NCI-H128 (cell line): ENCODE data around the gene CHTOP.
"Not testable (repeated sequence)": the region's sequence is repeated elsewhere in the genome, so short reads cannot be mapped to it uniquely, and the experiment has no call there.

Source experiments
- DNase-seq: peaks from one replicate; lab custom pipeline; 2025; ENCODE audit not compliant: unreplicated experiment; lab: John Stamatoyannopoulos, UW

The CHTOP gene, protein sequence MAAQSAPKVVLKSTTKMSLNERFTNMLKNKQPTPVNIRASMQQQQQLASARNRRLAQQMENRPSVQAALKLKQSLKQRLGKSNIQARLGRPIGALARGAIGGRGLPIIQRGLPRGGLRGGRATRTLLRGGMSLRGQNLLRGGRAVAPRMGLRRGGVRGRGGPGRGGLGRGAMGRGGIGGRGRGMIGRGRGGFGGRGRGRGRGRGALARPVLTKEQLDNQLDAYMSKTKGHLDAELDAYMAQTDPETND

DNA sequence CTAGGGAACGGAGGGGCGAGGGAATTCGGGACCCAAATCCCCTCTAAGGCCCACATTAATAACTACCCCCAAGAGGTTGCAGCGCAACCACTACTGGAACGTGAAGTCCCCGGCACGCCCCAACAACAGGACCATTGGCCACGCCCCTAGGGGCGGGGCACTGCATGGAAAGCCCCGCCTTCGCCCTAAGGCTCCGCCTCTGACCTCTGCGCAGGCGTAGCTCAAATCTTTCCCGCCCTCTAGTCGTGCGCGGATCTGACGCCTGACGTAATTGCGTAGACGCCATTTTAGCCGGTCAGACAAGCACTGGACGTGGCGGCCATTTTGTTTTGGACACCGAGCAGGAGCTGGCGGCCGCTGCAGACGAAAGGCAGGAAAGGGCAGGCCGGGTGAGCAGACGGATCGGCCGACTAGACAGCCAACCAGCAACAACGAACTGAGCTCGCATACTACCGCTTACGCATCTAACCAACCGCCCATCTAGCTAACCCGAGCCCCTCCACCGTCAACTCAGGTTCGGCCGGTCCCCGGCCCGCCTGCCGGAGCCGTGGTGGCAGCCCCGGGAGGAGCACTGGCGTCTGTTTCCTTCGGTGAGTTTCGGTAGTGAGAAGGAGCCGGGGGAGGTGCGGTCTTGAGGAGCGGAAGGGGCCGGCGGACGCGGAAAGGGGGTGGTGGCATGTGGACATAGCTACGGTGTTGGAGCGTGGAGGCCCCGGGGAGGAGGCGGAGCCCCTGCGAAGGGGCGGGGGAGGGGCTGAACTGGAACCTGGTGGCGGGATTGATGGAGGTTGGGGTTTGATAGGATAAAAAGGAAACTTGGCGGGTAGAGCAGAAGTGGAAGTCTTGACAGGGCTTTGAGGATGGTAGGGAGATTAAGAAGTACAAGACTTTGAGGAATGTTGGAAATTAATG lies at the start of gene CHTOP:
Gene CHTOP, plus strand, starts transcription at position 313 of the 912 bp plus-strand sequence. CDS start 2,523 bp downstream, outside the sequence.
- DNase-seq = peak; percentile 99

DNA sequence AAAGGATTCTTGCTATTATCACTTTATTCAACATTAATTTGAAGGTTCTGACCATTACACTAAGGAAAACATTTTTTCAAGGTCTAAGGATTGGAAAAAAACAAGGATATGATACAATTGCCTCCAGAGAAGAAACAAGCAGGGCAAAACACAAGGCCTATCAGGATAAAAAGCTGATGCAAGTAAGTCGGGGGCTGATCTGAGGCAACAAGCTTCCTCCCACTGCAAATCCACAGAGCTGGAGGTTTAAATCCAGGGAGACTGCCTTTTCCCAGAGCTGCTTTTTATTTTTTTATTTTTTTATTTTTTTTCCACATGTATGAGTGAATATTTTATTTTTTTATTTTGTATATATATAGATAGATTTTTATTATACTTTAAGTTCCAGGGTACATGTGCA lies 48.9 kb upstream of the CHTOP start:
- DNase-seq = no peak

DNA sequence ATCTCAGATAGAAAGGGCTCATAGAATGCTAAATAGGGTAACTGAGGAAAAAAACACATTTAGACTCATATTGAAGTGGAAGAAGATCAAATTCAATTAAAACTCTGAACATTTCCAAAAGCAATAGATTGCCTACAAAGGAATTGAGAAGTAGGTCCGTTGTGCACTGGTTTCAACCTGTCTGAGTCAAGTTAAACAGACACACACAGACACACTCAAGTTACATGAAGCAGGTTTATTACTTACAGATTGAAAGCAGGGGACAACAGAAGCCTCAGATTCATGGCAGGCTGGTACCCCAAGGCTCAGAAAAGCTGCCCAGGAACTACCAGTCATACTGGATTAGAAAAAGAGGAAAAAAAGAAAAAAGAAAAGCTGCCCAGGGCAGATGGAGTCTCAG lies 47.5 kb upstream of the CHTOP start:
- no peak for DNase-seq

DNA sequence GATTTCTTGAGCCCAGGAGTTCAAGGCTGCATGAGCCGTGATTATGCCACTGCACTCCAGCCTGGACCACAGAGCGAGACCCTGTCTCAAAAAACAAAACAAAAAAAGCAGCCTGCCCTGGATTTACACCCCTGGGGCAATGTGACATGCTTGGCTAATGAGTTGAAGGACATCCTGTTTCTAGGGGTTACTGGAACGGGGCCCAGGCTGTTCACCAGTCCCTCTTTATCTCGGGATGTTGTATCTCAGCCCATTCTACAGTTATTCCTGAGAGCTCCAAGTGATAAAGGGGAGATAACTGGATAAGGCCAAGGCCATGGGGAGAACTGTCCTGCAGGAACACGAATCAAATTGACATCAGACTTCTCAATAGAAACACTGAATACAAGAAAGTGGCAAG lies 46.6 kb upstream of the CHTOP start:
- no peak for DNase-seq

DNA sequence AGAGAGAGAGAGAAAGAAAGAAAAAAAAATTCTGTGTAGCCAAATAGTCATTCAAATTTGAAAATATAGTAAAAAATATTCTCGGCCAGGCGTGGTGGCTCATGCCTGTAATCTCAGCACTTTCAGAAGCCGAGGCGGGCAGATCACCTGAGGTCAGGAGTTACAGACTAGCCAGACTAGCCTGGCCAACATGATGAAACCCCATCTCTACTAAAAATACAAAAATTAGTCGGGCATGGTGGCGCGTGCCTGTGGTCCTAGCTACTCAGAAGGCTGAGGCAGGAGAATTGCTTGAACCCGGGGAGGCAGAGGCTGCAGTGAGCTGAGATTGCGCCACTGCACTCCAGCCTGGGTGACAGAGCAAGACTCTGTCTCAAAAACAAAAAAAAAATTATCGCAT lies 45.8 kb upstream of the CHTOP start:
- DNase-seq = not testable (repeated sequence)

DNA sequence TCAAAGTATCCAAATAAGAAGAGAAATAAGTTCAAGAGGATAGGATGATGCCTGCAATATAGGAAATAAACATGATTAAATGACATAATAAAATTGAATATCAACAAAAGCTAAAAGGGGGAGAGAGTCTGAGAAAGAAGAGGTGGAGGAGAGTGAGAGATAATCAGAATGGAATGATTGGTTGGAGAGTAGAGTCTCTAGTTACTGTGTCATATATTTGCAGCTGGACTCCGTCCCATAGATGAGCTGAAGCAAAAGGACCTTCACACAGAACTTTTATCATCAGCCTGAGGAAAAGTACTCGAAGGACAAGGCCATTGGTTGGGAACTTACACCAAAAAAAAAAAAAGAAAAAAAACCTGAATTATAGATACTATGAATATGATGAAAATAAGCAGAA lies 45.4 kb upstream of the CHTOP start:
- no peak for DNase-seq

DNA sequence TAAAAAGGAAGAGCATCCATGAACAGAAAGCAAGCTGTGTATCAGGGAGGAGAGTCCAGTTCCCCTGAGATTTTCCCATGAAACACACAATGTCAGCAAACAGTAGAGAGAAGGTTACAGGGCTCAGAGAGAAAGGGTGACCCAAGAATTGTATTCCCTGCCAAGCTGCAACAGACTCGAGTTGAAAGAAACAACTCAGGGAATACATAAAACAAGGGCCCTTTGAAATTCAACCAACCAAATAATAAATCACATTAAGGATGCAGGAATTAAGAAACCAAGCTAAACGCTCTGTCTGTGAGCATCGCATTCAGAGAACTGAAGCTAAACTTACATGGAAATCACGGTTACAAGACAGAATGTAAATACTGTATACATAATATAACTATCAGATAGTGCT lies 41.1 kb upstream of the CHTOP start:
- DNase-seq = no peak

DNA sequence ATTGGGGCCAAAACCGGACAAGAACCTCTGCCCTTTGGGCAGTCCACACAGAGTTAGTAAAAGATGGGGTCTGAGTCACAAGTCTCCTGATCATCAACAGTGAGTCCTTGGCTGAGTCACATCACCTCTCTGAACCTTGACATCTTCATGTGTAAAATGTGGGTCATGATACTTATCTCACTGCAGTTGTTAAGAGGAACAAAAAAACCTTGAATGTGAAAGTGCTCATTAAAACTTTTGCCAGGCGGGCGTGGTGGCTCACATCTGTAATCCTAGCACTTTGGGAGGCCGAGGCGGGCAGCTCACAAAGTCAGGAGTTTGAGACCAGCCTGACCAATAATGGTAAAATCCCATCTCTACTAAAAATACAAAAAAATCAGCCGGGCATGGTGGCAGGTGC lies 36.7 kb upstream of the CHTOP start:
- DNase-seq = no peak

DNA sequence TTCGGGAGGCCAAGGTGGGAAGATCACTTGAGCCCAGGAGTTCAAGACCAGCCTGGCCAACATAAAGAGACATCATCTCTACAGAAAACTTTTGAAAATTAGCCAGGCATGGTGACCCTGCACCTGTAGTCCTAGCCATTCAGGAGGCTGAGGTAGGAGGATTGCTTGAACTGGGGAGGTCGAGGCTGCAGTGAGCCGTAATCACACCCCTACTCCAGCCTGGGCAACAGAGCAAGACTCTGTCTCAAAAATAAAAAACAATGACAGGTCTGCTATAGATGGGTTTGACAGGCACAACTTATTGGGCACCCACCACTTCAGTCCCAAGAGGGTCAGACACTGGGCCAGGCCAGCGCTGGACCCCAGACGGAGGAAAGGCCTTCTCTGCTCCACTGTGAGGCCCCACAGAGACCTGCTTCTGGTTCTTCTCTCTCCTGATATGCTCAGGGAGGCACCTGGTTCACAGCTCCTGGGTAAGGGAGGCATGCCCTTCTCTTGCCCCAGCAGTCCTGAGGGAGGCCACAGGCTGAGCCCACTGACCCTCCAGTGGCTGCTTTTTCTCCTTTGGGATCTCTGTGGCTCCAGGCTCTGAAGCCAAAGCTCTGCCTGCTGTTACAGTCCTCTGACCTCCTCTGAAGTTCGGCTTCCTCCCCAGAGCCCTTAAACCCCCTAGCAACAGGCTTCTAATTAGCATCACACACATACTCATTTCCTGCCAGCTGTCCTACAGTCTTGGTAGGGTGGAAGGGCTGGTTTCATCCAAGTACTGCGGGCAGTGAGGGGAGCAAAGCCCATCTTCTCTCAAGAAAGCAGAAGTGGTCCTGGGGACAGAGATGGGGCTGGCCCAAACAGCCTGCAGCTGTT lies 35.3 kb upstream of the CHTOP start:
- no peak for DNase-seq

DNA sequence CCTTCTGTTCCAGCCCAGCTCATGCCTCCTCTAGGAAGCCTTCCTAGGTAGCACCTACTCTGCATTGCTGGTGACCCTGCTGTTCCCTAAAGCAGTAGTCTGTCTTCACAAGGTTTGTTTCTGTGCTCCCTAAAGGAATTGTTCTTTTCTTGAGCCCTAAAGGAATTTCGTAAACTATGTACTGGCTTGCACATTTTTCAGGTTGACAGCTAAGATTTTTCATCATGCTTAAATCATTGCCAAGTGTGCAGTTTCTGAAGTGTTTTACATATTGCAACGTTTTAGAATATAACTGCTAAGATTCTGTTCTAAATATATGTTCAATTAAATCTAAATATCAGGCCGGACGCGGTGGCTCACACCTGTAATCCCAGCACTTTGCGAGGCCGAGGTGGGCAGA lies 34.0 kb upstream of the CHTOP start:
- no peak for DNase-seq

DNA sequence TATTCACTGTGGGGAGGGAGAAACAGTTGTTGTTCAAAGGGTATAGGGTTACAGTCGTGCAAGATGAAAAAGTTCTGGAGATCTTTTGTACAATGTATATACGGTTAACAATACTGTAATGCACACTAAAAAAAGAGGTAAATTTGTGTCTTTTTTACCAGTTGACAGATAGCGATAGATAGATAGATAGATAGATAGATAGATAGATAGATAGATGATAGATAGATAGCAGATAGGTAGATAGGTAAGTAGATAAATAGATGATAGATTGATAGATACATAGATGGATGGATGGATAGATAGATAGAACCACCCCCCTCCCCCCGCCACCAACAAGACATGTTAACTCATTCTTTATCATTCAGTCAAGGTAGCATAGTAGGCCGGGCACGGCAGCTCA lies 31.1 kb upstream of the CHTOP start:
- no peak for DNase-seq

DNA sequence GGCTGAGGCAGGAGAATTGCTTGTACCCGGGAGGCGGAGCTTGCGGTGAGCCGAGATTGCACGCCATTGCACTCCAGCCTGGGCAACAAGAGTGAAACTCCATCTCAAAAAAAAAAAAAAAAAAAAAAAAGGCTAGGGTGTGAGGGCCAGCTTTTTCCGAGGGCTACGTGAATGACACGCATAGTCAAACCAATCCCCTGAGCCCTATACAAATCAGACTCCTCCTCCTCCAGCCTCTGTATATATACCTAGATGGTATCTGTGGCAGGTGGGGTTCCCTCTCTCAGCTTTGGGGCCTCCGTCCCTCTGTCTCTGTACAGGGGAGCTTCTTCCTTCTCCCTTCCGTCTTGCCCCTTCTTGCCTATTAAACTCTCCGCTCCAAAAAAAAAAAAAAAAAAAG lies 27.7 kb upstream of the CHTOP start:
- DNase-seq = no peak

DNA sequence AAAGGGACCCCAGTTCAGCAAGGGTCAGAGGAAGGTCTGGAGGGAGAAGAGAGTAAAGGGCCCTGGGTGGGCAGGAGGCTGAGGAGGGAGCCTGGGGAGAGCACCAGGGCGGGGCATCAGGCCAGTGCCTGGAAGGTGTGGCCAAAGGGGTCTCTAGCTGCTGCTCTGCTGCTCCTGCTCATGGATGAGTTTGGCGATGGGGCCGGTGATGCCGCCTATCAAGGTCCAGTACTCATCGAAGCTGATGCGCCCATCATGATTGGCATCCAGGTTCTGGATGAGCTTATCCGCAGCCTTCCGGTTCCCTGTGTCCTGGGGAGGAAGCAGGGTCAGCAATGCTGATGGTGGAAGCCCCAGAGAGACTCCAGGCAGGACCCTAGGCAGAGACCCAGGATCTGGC lies 26.5 kb upstream of the CHTOP start:
- no peak for DNase-seq

DNA sequence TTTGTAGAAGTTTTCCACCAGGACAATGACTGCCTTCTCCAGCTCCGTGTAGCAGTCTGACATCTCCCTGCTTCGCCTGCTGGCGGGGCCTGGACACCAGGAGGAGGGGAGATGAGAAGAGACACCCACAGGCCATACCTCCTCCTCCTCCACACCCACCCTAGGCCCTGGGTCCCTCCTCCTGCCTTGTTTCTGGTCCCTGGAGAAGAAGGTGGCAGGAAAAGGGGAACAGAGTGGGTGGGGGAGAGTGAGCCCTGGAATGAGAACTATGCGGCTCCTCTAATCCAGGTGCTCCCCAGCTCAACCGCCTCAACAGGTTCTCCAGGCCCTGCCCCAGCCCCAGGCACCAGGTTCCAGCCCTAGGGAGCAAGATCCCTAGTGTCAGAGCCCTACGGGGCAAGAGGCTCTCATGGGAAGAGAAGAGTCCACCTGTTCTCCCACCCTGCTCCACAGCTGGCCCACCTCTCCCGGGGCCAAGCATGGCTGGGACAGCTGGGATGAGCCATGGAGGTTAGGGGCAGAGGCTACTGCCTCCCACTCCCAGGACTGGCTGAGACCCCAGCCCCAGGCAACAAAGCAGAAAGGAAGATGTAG lies 25.7 kb upstream of the CHTOP start:
- no peak for DNase-seq

DNA sequence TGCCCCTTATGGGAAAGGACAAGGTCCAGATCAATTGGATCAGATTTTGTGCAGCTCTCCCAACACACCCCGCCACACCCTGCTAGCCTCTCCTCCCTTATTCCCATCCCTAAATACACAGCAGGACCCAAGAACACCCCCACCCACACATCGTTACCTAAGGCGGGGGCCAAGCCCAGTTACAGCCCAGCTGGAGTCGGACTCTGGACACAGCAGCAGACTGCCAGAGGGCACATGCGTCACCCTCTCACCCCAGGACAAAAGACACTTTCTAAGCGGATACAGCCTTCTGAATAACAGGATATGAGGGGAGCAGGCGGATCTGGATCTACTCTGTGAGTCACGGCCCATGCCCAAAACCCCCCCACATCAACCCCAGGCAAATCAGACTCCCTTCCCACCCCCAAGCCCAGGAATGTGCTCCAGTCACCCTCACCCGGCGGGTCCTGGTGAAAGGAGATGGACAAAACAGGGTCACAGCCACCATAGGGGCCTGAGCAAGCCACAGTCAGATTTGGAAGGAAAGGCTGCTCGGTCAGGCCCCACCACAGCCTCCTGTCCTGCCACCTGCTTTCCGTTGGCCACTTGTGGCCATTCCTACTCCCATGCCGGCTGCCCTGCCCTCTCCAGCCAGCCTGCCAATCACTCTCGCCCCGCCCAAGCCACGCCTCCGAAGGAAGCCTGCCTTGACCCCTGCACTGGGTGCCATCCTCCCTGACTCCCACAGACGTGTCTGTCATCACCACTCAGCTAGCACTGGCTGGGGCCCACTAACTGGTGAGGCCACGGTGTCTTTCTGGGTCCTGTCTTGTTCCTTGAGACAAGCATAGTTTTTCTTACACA lies 24.9 kb upstream of the CHTOP start:
- DNase-seq = no peak

DNA sequence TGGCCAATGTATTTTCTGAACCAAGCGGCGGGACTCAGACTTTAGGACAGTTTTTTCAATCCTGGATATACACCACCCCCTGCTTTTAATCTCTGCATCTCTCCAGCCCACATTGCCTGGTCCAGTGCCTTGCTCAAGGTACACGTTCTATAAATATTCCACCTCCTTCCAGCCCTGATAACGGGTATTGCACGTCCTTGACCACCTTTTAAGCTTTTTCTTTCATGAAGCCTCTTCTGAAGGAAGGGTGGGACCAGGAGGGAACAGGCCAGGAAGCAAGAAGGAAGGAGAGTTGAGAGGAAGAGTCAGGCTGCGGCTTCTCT lies 24.3 kb upstream of the CHTOP start:
- no peak for DNase-seq

DNA sequence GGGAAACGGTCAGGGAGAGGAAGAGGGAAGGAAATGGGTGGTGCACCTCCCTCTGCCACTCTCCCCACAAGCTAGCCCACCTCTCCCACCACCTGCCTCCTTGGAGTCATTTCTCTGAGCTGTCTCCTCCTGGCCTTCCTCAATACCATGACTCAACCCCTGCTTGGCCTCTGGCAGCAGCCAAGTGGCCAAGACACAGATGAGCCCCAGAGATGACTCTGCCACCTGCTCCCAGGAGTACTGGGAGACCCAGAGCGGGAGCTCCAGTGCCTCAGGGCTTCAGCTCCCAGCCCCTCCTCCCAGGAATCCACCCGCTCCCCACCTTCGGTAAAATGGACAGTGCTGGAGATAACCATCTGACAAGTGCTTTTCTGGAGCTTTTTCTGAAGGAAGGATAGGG lies 23.5 kb upstream of the CHTOP start:
- DNase-seq = no peak

DNA sequence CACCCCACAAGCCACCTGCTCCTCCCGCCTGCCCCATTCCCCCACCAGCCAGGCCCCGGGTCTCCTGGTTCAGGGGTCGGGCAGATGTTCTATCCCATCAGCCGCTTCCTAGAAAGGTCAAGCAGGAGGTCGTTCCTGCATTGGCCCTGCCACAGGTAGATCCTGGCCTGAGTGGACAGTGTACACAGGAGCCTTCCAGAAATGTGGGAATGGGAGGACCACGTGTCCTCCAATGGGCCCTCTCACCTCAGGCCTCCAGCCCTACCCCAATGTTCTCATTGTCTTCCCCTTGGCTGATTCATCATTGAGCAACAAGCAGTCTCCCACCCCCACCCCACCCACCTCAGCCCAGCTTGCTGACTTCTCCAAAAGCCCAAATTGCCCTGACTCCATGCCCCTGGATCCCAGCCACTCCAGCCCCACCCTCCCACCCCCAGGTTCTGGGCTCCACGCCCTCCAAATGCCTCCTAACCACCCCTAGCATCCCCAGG lies 23.0 kb upstream of the CHTOP start:
- no peak for DNase-seq

DNA sequence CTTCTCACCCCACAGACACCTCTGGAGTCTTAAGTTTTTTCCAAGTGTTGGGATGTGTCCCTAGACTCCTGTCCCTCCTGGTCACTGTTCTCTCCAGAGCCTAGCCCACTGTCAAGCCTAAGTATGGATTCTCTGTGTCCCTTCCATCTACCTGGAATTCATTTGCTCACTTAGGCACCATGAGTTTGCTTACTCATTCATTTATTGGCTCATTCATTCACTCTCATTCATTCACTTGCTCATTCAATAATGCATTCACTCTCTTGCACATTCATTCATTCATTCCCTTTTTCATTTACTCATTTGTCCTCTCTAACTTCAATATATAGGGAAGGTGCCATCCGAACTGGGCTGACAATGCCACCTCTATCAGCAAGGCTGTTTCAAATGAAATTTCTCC lies 22.5 kb upstream of the CHTOP start:
- no peak for DNase-seq

DNA sequence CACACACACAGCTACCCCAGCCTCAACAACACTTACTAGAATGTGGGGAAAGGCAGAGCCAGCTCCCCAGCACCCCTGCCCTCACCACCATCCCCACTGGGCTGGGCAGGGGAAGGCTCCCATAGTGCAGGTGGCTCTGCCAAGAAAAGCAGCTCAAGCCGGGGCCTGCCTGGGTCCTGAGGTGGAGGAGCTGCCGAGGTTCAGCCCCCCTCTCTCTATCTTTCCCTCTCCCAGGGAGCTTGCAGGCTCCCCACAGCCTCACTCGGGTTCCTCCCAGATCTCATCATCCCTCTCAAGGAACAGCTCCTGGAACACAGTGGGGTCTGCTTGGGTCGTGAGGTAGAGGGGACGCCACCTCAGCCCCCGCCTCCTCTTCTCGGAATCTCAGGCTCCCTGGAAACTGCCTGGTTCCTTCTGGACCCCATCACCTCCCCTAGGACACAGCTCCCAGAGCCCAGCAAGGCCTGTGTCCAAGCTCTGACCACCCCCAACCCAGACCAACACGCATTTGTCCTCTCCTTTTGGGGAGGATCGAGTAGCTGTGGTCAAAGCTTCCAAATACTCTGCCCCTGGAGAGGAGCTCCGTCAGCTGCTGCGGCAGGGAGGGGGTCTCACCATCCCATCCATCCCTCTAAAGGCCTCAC lies 21.6 kb upstream of the CHTOP start:
- DNase-seq = no peak
